HepG2 (cell line): ENCODE measurements around the gene EZH2. TPM values are rescaled to one million over a fixed set of nuclear protein-coding genes. Genes with fewer than 3 reads are reported as not detected.

ENCODE experiments used
- ATAC-seq: fragments of 200-7000 bp; cut with Tn5 transposase; 3 replicates; pipeline ENCODE4 v1.9.1; 2020; ENCODE audit warnings: mild to moderate bottlenecking, moderate library complexity
- BruUV-seq: library from RNA; stranded (reverse); fragments of 400-500 nt; replicated peaks from 2 replicates; lab custom pipeline; 2021; lab: Mats Ljungman, UMichigan
- CTCF ChIA-PET: fragments of 300-600 bp; formaldehyde crosslinking; extraction: SDS; loops from one replicate; lab custom pipeline; 2021; ENCODE audit warnings: low total read pairs, inconsistent platforms, low intra/inter-chr PET ratio; lab: Yijun Ruan, JAX
- POLR2A ChIA-PET: fragments of 350-600 bp; sonication (Branson Sonifier 250); formaldehyde crosslinking; loops from one replicate; lab custom pipeline; 2020; ENCODE audit warnings: antibody characterized with exemption, inconsistent platforms; lab: Yijun Ruan, JAX
- DNase-seq: peaks from one replicate; pipeline ENCODE4 v3.0.0-alpha.2; 2015; ENCODE audit warnings: low spot score
- FAIRE-seq: peaks from 3 replicates; lab custom pipeline; 2011; peaks lifted over from hg19 to GRCh38; lab: Jason Lieb, UNC
- H2AFZ ChIP-seq: one replicate; pipeline ENCODE4 v1.6.1; 2011; ENCODE audit warnings: low read length, inconsistent platforms
- H3K27ac ChIP-seq: fragments of 300-600 bp; 3 replicates; pipeline ENCODE4 v1.8.0; 2011; ENCODE audit warnings: mixed run types, mild to moderate bottlenecking, mixed read lengths, low read length, inconsistent platforms; ENCODE audit not compliant: insufficient read depth; ENCODE audit errors: extremely low read length
- H3K27me3 ChIP-seq, 2 experiments: fragments of 200-600 bp in 1 of 2; 2 replicates in 1 of 2; 3 replicates in 1 of 2; pipeline versions ENCODE4 v1.6.0 to v1.8.0; 2011; ENCODE audit warnings: low read length in 2 of 2, mild to moderate bottlenecking in 2 of 2, moderate library complexity in 2 of 2, inconsistent platforms in 1 of 2; ENCODE audit not compliant: insufficient read depth in 2 of 2, control insufficient read depth in 1 of 2
- H3K36me3 ChIP-seq, 2 experiments: fragments of 200-600 bp in 1 of 2; replicated peaks in 1 of 2; 2 replicates in 1 of 2; 3 replicates in 1 of 2; pipeline versions ENCODE4 v1.5.1 to v1.8.0; 2011; ENCODE audit warnings: low read length in 2 of 2, inconsistent platforms in 1 of 2; ENCODE audit not compliant: insufficient read depth in 2 of 2, control insufficient read depth in 1 of 2
- H3K4me1 ChIP-seq: 2 replicates; pipeline ENCODE4 v1.5.1; 2012; ENCODE audit warnings: low read length, inconsistent platforms; ENCODE audit not compliant: insufficient read depth
- H3K4me2 ChIP-seq: 2 replicates; pipeline ENCODE4 v1.6.0; 2011; ENCODE audit warnings: low read depth, low read length, inconsistent platforms
- H3K4me3 ChIP-seq, 3 experiments: fragments of 200-600 bp in 1 of 3; sonication (generic), shearing (Covaris generic) in 1 of 3; replicated peaks in 1 of 3; 2 replicates each; pipeline ENCODE4 v1.5.1; 2011 to 2016; ENCODE audit warnings: low read length in 3 of 3, inconsistent platforms in 2 of 3, low read depth in 2 of 3, mild to moderate bottlenecking in 2 of 3, control low read depth in 1 of 3, mixed read lengths in 1 of 3; ENCODE audit not compliant: insufficient read depth in 1 of 3
- H3K79me2 ChIP-seq: one replicate; pipeline ENCODE4 v1.6.1; 2011; ENCODE audit warnings: low read length, inconsistent platforms; ENCODE audit not compliant: insufficient read depth
- H3K9ac ChIP-seq: 2 replicates; pipeline ENCODE4 v1.6.0; 2011; ENCODE audit warnings: mild to moderate bottlenecking, low read depth, low read length, inconsistent platforms; ENCODE audit not compliant: insufficient read depth
- H3K9me3 ChIP-seq: 2 replicates; pipeline ENCODE4 v1.5.1; 2012; ENCODE audit warnings: mild to moderate bottlenecking, low read length
- H4K20me1 ChIP-seq: 2 replicates; pipeline ENCODE4 v1.6.0; 2011; ENCODE audit warnings: inconsistent platforms, mild to moderate bottlenecking, low read length, moderate library complexity; ENCODE audit not compliant: insufficient read depth
- HDAC1 ChIP-seq: sonication (generic); formaldehyde crosslinking; IDR thresholded peaks from 2 replicates; pipeline ENCODE4 v1.5.1; 2020; ENCODE audit warnings: mild to moderate bottlenecking, missing genetic modification reagents
- HNRNPH1 ChIP-seq: fragments of 200-400 bp; formaldehyde crosslinking; optimal IDR thresholded peaks from 2 replicates; pipeline ENCODE3; 2017; ENCODE audit warnings: mild to moderate bottlenecking, low read depth, low read length
- JUND ChIP-seq: sonication (generic); formaldehyde crosslinking; IDR thresholded peaks from 2 replicates; pipeline ENCODE4 v1.8.0; 2022; ENCODE audit warnings: mild to moderate bottlenecking, missing genetic modification reagents
- MAFF ChIP-seq: IDR thresholded peaks from 2 replicates; pipeline ENCODE4 v1.6.1; 2011; ENCODE audit warnings: low read depth, low read length, improper control_type of control experiment
- RARG ChIP-seq: sonication (generic); formaldehyde crosslinking; IDR thresholded peaks from 2 replicates; pipeline ENCODE4 v1.4.0; 2020; ENCODE audit warnings: low read depth, mild to moderate bottlenecking, missing genetic modification reagents
- ZNF530 ChIP-seq: sonication (generic); formaldehyde crosslinking; IDR thresholded peaks from 2 replicates; pipeline ENCODE4 v1.5.0; 2020; ENCODE audit warnings: low read depth, mild to moderate bottlenecking, missing genetic modification reagents
- ZNF557 ChIP-seq: sonication (generic); formaldehyde crosslinking; IDR thresholded peaks from 2 replicates; pipeline ENCODE4 v1.4.0; 2020; ENCODE audit warnings: missing genetic modification reagents
- ZNF747 ChIP-seq: sonication (generic); formaldehyde crosslinking; IDR thresholded peaks from 2 replicates; pipeline ENCODE4 v1.8.1; 2023; ENCODE audit warnings: missing genetic modification reagents, mild to moderate bottlenecking, borderline replicate concordance
- WGBS: methylation state at CpG from one replicate; pipeline ENCODE4 v1.1.6; 2017; ENCODE audit warnings: low lambda C conversion rate; 5-methylcytosine and 5-hydroxymethylcytosine counted together
- in situ Hi-C: cut with HindIII; loops from 2 replicates; pipeline ENCODE4 v1.10.0; 2017; ENCODE audit warnings: low pct_unique_long_range_greater_than_20kb; ENCODE audit not compliant: extremely low pct_ligation_motif_present
- intact Hi-C: fragments of 100-400 bp; cut with micrococcal nuclease; formaldehyde crosslinking; loops from one replicate; pipeline ENCODE4 v1.10.0; 2022; ENCODE audit not compliant: unreplicated experiment
- polyA plus RNA-seq, 8 experiments: library from polyadenylated mRNA; depleted of rRNA in 3 of 8; stranded (reverse) in 7 of 8; unstranded in 1 of 8; fragments of >200 nt; fragmentation: Illumina TruSeq in 4 of 8; extraction: Trizol in 4 of 8; gene quantifications; 2 replicates each; pipeline versions ENCODE4 v1.2.1 to v1.2.3, GENCODE V29; 2011 to 2016; ENCODE audit warnings: low read depth in 4 of 8, missing spikeins in 1 of 8, mixed read lengths in 1 of 8; ENCODE audit not compliant: insufficient read depth in 1 of 8
- total RNA-seq, 5 experiments: library from RNA; depleted of rRNA; stranded (reverse); fragments of >200 nt; fragmentation: Illumina TruSeq; extraction: Trizol; gene quantifications; 2 replicates each; pipeline ENCODE4 v1.2.3, GENCODE V29; 2016; ENCODE audit warnings: low read depth in 1 of 5

The EZH2 gene
- total and polyA plus RNA-seq, 2 of the 13 experiments (the other 11 are each of a cell fraction or from before 2014, with no cell fraction given), result 26.0 to 34.3 TPM

DNA sequence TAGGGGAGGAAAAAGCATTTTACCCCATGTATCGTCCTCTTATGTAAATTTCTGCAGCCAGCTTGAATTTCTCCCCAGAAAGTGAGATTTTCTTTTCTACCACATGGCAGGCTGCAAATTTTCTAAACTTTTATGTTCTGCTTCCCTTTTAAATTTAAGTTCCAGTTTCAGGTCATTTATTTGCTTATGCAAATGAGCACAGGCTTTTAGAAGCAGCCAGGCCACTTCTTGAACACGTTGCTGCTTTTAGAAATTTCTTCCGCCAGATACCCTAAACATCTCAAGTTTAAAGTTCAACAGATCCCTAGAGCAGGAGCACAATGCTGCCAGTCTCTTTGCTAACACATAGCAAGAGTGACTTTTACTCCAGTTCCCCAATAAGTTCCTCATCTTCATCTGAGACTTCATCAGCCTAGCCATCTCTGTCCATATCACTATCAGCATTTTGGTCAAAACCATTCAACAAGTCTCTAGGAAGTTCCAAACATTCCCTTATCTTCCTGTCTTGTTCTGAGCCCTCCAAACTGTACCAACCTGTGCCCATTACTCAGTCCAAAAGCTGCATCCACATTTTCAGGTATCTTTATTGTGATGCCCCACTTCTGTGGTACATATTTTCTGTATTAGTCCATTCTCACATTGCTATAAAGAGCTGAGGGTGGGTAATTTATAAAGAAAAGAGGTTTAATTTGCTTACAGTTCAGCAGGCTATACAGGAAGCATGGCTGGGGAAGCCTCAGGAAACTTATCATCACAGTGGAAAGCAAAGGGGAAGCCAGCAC is 16.3 kb downstream of the EZH2 start (continued):
- TF ChIP-seq ZNF530 (CRISPR knock-in tag) (no peak), HDAC1 (CRISPR knock-in tag) (no peak), ZNF747 (CRISPR knock-in tag) (no peak), MAFF (no peak)

DNA sequence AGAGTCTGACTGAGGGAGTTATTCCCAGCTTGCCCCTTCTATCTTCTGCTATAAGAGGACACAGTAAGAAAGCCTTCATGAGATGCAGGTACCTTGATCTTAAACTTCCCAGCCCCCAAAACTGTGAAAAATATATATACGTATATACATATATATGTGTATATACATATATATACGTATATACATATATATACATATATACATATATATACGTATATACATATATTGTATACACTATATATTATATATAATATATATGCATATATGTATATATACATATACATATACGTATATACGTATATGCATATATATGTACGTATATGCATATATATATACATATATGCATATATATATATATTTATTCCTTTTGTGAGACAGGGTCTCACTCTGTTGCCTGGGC is 17.7 kb downstream of the EZH2 start:
- Histone ChIP-seq H3K27me3 (no peaks in the 10 kb centered on the region), H2AFZ (no peak overlapping the region), H3K4me1 (peaks cover 70% of the 10 kb centered on the region), H3K27ac (no peak overlapping the region), H3K79me2 (peaks cover 92% of the 10 kb centered on the region), H4K20me1 (peaks cover 7% of the 10 kb centered on the region; the same call in 1 of the 2 replicates), H3K9ac (no peak overlapping the region), H3K4me2 (no peak overlapping the region), H3K36me3 (no peaks in the 10 kb centered on the region; a peak in 1 of 5 replicates), H3K4me3 (no peak overlapping the region), H3K9me3 (no peaks in the 10 kb centered on the region)
- intact Hi-C loops (no loop called here), in situ Hi-C loops (no loop called here)
- FAIRE-seq (no peak), ATAC-seq (no peak), DNase-seq (no peak)
- BruUV-seq, result no TSS peak
- ChIA-PET CTCF (no interaction called here), POLR2A (no interaction called here)
- WGBS, result 88% methylated on average over 6 of the region's 6 CpGs
- TF ChIP-seq RARG (CRISPR knock-in tag) (no peak), ZNF557 (CRISPR knock-in tag) (no peak), JUND (CRISPR knock-in tag) (no peak), HNRNPH1 (no peak)
